Spleen (tissue), 11 donors: ENCODE results near the gene ARMC5. TPM values are rescaled to one million over a fixed set of nuclear protein-coding genes. Genes with fewer than 3 reads are reported as not detected.

Experiments
- DNase-seq: peaks from one replicate; pipeline ENCODE4 v3.0.0-alpha.2; 2020
- H3K27ac ChIP-seq, 8 donors: fragments of 200-600 bp; sonication (generic) in 7 of 8; 1 replicate in 4 of 8; 2 replicates in 4 of 8; pipeline versions ENCODE4 v1.5.0 to v1.8.0; 2016 to 2021; ENCODE audit warnings: inconsistent platforms in 4 of 8, mild to moderate bottlenecking in 4 of 8, moderate library complexity in 1 of 8
- H3K27me3 ChIP-seq, 7 donors: fragments of 200-600 bp; sonication (generic) in 6 of 7; replicated peaks in 1 of 7; 1 replicate in 4 of 7; 2 replicates in 3 of 7; pipeline versions ENCODE4 v1.5.0 to v1.8.0; 2016 to 2021; ENCODE audit warnings: inconsistent platforms in 3 of 7, mild to moderate bottlenecking in 1 of 7
- H3K36me3 ChIP-seq, 6 donors: fragments of 200-600 bp; sonication (generic) in 5 of 6; 1 replicate in 4 of 6; 2 replicates in 2 of 6; pipeline versions ENCODE4 v1.5.0 to v1.8.0; 2016 to 2021; ENCODE audit warnings: inconsistent platforms in 2 of 6
- H3K4me1 ChIP-seq, 6 donors: fragments of 200-600 bp; sonication (generic) in 5 of 6; 1 replicate in 3 of 6; 2 replicates in 3 of 6; pipeline versions ENCODE4 v1.5.0 to v1.8.0; 2016 to 2021; ENCODE audit warnings: inconsistent platforms in 3 of 6
- H3K4me3 ChIP-seq, 8 donors: fragments of 200-600 bp; sonication (generic) in 7 of 8; 1 replicate in 4 of 8; 2 replicates in 4 of 8; pipeline versions ENCODE4 v1.5.0 to v1.8.0; 2016 to 2021; ENCODE audit warnings: inconsistent platforms in 4 of 8, mild to moderate bottlenecking in 4 of 8, moderate library complexity in 2 of 8
- H3K9me3 ChIP-seq, 8 donors: fragments of 200-600 bp; sonication (generic) in 7 of 8; 1 replicate in 4 of 8; 2 replicates in 4 of 8; pipeline versions ENCODE4 v1.5.0 to v1.8.0; 2016 to 2021; ENCODE audit warnings: inconsistent platforms in 4 of 8
- CTCF ChIP-seq, 11 experiments: fragments of 200-600 bp in 7 of 11; fragments of 450-650 bp in 4 of 11; sonication (generic) in 4 of 11; IDR thresholded peaks in 8 of 11; conservative IDR thresholded peaks in 3 of 11; 1 replicate in 7 of 11; 2 replicates in 4 of 11; pipeline versions ENCODE4 v1.4.0 to v1.8.0; 2016 to 2021; ENCODE audit warnings: antibody characterized with exemption in 11 of 11, inconsistent platforms in 4 of 11, mild to moderate bottlenecking in 1 of 11
- POLR2A ChIP-seq, 3 donors: fragments of 450-650 bp; IDR thresholded peaks; one replicate each; pipeline ENCODE4 v1.5.1; 2017; ENCODE audit warnings: antibody characterized with exemption in 3 of 3, mild to moderate bottlenecking in 1 of 3
- POLR2AphosphoS5 ChIP-seq, 3 donors: sonication (generic); formaldehyde crosslinking; IDR thresholded peaks; one replicate each; pipeline ENCODE4 v1.5.1; 2017; ENCODE audit warnings: antibody characterized with exemption in 3 of 3
- WGBS, 5 donors: extraction: QIAGEN DNeasy Blood & Tissue Kit in 3 of 5; methylation state at CpG; one replicate each; pipeline versions ENCODE4 v1.1.5 to v1.1.7; 2013 to 2018; 5-methylcytosine and 5-hydroxymethylcytosine counted together
- intact Hi-C: fragments of 100-400 bp; cut with DNase I; formaldehyde crosslinking; loops from one replicate; pipeline ENCODE4 v1.15.0; 2023; ENCODE audit warnings: low total_unique reads
- polyA plus RNA-seq, 3 donors: library from polyadenylated mRNA; stranded (reverse); fragments of 200-250 nt; gene quantifications; one replicate each; pipeline ENCODE4 v1.2.1, GENCODE V29; 2013
- total RNA-seq, 7 donors: library from RNA; depleted of rRNA in 3 of 7; stranded (reverse); fragments of >200 nt in 3 of 7; fragmentation: NEBNext Ultra II Directional in 4 of 7; extraction: Animal tissue kit (Norgen Biotek cat#: 25700) in 4 of 7; gene quantifications; one replicate each; pipeline versions ENCODE4 v1.1.0 to v1.2.1, GENCODE V29; 2016 to 2021
- donor health status: healthy with polysubstance abuse.
- donor health status: DM: no; HTN: no; CAD: no; lungs with moderate emphysema.
- donor health status: DM: no; HTN: no; CAD: no.
- donor health status: Bipolar disorder and iron deficiency.
- donor health status: healthy.
- donor health status: DM: no; HTN: no; CAD: no.
- donor health status: DM: yes; HTN: yes; CAD: no.

ARMC5 gene
- total and polyA plus RNA-seq, 10 donors, result 8.8 to 23.5 (median 11.8) TPM

- H3K4me1 ChIP-seq, result peaks cover 0 to 10% (median 2%) of the 10 kb centered on the region in 6 donors
- H3K4me3 ChIP-seq, result no peak overlapping the region
- no peak overlapping the region for H3K27ac ChIP-seq
- peaks cover 0 to 73% (median 49%) of the 10 kb centered on the region in 6 donors for H3K36me3 ChIP-seq
- intact Hi-C loops, result no loop called here
- no peaks in the 10 kb centered on the region for H3K9me3 ChIP-seq
- no peaks in the 10 kb centered on the region for H3K27me3 ChIP-seq
- no peak for TF ChIP-seq CTCF (IDR thresholded peaks at IDR 0.05 in 8 of 11, conservative IDR thresholded peaks at IDR 0.05 in 3 of 11)
- no peak for TF ChIP-seq POLR2A (IDR thresholded peaks at IDR 0.05)
- no peak for TF ChIP-seq POLR2AphosphoS5 (IDR thresholded peaks at IDR 0.05)
- 96 to 99% (median 97%) methylated on average over 8 of the region's 8 CpGs for WGBS, 5 donors
- DNase-seq, result no peak
Measured at GRCh38 chr16:31498493-31498892, 39.2 kb downstream of the ARMC5 start.

DNA sequence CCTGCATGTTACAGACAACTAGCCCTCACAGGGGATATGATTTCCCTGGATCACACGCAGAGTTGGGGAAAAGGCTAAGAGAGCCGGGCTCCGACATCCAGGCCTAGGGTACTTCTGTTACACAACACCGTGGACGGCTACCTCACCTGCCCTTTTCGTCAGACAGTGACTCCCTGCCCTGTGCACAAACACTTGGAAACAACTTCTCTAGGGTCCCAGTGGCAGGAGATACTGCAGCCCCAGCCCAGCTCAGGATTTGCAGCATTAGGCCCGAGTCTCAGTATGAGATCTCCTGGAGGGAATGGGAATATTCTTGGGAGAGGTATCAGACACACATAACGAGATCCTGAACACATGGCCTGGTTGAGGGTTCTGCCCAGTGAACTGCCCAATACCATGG, 40.6 kb downstream of the ARMC5 start:
- TF ChIP-seq POLR2AphosphoS5 (IDR thresholded peaks at IDR 0.05) (no peak), POLR2A (IDR thresholded peaks at IDR 0.05) (no peak), CTCF (IDR thresholded peaks at IDR 0.05 in 8 of 11, conservative IDR thresholded peaks at IDR 0.05 in 3 of 11) (no peak)
- intact Hi-C loops, result no loop called here
- H3K27ac ChIP-seq, result no peak overlapping the region
- no peak overlapping the region for H3K4me3 ChIP-seq
- peaks cover 3 to 24% (median 15%) of the 10 kb centered on the region in 6 donors for H3K4me1 ChIP-seq
- DNase-seq, result no peak
- H3K27me3 ChIP-seq, result no peaks in the 10 kb centered on the region
- WGBS, 5 donors, result 92 to 97% (median 96%) methylated on average over 8 of the region's 8 CpGs
- H3K9me3 ChIP-seq, result no peaks in the 10 kb centered on the region
- peaks cover 0 to 61% (median 42%) of the 10 kb centered on the region in 6 donors for H3K36me3 ChIP-seq

GRCh38 chr16:31501226-31501965, 42.1 kb downstream of the ARMC5 start:
- H3K9me3 ChIP-seq, result no peaks in the 10 kb centered on the region
- WGBS, 5 donors, result 83 to 97% (median 90%) methylated on average over 3 of the region's 3 CpGs
- TF ChIP-seq POLR2AphosphoS5 (IDR thresholded peaks at IDR 0.05) (no peak), CTCF (IDR thresholded peaks at IDR 0.05 in 8 of 11, conservative IDR thresholded peaks at IDR 0.05 in 3 of 11) (no peak), POLR2A (IDR thresholded peaks at IDR 0.05) (no peak)
- no peak for DNase-seq
- H3K36me3 ChIP-seq, result peaks cover 0 to 56% (median 34%) of the 10 kb centered on the region in 6 donors
- H3K27me3 ChIP-seq, result no peaks in the 10 kb centered on the region
- intact Hi-C loops, result no loop called here
- H3K4me3 ChIP-seq, result no peak overlapping the region
- H3K27ac ChIP-seq, result no peak overlapping the region
- peaks cover 9 to 39% (median 30%) of the 10 kb centered on the region in 6 donors for H3K4me1 ChIP-seq

DNA sequence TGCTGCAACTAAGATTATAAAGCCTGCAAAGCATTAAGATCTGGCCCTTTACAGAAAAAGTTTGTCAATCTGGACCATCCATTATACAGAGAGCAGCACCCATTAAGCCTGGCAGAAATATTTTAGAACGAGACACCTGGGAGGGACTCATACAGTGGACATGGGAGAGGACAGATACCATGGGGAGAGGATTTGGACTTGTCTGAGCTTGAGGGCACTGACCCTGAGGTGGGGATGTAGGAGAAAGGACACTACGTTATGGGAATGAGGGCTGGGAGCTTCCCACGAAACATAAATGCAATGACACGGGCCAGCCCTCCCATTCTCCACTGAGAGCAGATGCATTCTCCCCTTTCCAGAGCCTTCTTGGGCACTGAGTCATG, 42.7 kb downstream of the ARMC5 start:
- DNase-seq, result no peak
- Histone ChIP-seq H3K4me1 (peaks cover 15 to 45% (median 35%) of the 10 kb centered on the region in 6 donors), H3K36me3 (peaks cover 0 to 54% (median 29%) of the 10 kb centered on the region in 6 donors), H3K9me3 (no peaks in the 10 kb centered on the region), H3K27ac (no peak overlapping the region), H3K4me3 (no peak overlapping the region), H3K27me3 (no peaks in the 10 kb centered on the region)
- WGBS, 5 donors, result 89 to 96% (median 92%) methylated on average over 4 of the region's 4 CpGs
- intact Hi-C loops, result no loop called here
- TF ChIP-seq CTCF (IDR thresholded peaks at IDR 0.05 in 8 of 11, conservative IDR thresholded peaks at IDR 0.05 in 3 of 11) (no peak), POLR2AphosphoS5 (IDR thresholded peaks at IDR 0.05) (no peak), POLR2A (IDR thresholded peaks at IDR 0.05) (no peak)
